SK-N-SH treated with all-trans-retinoic acid at 6 μM for 48 hours (cell line): ENCODE data around the gene ZFAND3.

Experiments
- BACH2 ChIP-seq: fragments of 250-450 bp; sonication (Bioruptor Pico); IDR thresholded peaks from 2 replicates; pipeline ENCODE4 v1.9.0; 2021; ENCODE audit warnings: mild to moderate bottlenecking, borderline replicate concordance
- TCF4 ChIP-seq: fragments of 250-450 bp; sonication (Bioruptor Pico); IDR thresholded peaks from 2 replicates; pipeline ENCODE4 v1.8.0; 2021; ENCODE audit warnings: mild to moderate bottlenecking, moderate library complexity, borderline replicate concordance
- TOX ChIP-seq: fragments of 250-450 bp; sonication (Bioruptor Pico); IDR thresholded peaks from 2 replicates; pipeline ENCODE4 v1.8.0; 2021; ENCODE audit warnings: mild to moderate bottlenecking, moderate library complexity, borderline replicate concordance
- ZC3H10 ChIP-seq: fragments of 250-450 bp; sonication (Bioruptor Pico); IDR thresholded peaks from 2 replicates; pipeline ENCODE4 v1.5.1; 2021; ENCODE audit warnings: mild to moderate bottlenecking, moderate library complexity
- ZNF70 ChIP-seq: fragments of 450-650 bp; formaldehyde crosslinking; IDR thresholded peaks from 2 replicates; pipeline ENCODE4 v1.5.0; 2020; ENCODE audit warnings: mild to moderate bottlenecking, moderate library complexity
- TF ChIP-seq, protein P1 (sequence below): fragments of 250-450 bp; sonication (Bioruptor Pico); IDR thresholded peaks from 2 replicates; pipeline ENCODE4 v1.5.0; 2020; ENCODE audit warnings: mild to moderate bottlenecking, moderate library complexity
- TF ChIP-seq, protein P2 (sequence below): fragments of 250-450 bp; sonication (Bioruptor Pico); IDR thresholded peaks from 2 replicates; pipeline ENCODE4 v1.8.0; 2021; ENCODE audit warnings: low read depth, mild to moderate bottlenecking, moderate library complexity, borderline replicate concordance
- TF ChIP-seq, protein P3 (sequence below): fragments of 250-450 bp; sonication (Bioruptor Pico); IDR thresholded peaks from 2 replicates; pipeline ENCODE4 v1.8.0; 2020; ENCODE audit warnings: mild to moderate bottlenecking, moderate library complexity, borderline replicate concordance

DNA sequence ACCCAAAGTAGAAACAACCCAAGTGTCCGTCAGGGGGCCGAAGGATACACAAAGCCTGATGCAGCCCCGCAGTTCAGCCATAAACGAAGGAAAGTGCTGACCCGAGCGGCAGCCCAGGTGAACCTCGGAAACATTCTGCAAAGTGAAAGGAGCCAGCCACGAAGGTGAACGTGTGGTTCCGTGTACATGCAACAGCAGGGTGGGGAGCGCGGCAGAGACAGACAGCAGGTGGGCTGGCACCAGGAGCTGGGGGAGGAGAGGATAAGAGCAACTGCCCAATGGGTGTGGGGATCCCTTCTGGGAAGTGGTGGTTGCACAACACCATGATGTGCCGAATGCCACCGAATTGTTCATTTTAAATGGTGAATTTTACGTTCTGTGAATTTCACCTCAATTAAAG, 341.8 kb downstream of the ZFAND3 start:
- no peak for TF ChIP-seq ZNF70 (CRISPR knock-in tag)
- TF ChIP-seq BACH2 (CRISPR knock-in tag), result no peak
- TF ChIP-seq ZC3H10 (CRISPR knock-in tag), result no peak
- no peak for TF ChIP-seq TCF4 (CRISPR knock-in tag)
- TF ChIP-seq, protein P1, sequence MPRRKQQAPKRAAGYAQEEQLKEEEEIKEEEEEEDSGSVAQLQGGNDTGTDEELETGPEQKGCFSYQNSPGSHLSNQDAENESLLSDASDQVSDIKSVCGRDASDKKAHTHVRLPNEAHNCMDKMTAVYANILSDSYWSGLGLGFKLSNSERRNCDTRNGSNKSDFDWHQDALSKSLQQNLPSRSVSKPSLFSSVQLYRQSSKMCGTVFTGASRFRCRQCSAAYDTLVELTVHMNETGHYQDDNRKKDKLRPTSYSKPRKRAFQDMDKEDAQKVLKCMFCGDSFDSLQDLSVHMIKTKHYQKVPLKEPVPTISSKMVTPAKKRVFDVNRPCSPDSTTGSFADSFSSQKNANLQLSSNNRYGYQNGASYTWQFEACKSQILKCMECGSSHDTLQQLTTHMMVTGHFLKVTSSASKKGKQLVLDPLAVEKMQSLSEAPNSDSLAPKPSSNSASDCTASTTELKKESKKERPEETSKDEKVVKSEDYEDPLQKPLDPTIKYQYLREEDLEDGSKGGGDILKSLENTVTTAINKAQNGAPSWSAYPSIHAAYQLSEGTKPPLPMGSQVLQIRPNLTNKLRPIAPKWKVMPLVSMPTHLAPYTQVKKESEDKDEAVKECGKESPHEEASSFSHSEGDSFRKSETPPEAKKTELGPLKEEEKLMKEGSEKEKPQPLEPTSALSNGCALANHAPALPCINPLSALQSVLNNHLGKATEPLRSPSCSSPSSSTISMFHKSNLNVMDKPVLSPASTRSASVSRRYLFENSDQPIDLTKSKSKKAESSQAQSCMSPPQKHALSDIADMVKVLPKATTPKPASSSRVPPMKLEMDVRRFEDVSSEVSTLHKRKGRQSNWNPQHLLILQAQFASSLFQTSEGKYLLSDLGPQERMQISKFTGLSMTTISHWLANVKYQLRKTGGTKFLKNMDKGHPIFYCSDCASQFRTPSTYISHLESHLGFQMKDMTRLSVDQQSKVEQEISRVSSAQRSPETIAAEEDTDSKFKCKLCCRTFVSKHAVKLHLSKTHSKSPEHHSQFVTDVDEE (CRISPR knock-in tag), result no peak
- no peak for TF ChIP-seq TOX (CRISPR knock-in tag)
- TF ChIP-seq, protein P2, sequence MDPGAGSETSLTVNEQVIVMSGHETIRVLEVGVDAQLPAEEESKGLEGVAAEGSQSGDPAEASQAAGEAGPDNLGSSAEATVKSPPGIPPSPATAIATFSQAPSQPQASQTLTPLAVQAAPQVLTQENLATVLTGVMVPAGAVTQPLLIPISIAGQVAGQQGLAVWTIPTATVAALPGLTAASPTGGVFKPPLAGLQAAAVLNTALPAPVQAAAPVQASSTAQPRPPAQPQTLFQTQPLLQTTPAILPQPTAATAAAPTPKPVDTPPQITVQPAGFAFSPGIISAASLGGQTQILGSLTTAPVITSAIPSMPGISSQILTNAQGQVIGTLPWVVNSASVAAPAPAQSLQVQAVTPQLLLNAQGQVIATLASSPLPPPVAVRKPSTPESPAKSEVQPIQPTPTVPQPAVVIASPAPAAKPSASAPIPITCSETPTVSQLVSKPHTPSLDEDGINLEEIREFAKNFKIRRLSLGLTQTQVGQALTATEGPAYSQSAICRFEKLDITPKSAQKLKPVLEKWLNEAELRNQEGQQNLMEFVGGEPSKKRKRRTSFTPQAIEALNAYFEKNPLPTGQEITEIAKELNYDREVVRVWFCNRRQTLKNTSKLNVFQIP, result no peak
- TF ChIP-seq, protein P3, sequence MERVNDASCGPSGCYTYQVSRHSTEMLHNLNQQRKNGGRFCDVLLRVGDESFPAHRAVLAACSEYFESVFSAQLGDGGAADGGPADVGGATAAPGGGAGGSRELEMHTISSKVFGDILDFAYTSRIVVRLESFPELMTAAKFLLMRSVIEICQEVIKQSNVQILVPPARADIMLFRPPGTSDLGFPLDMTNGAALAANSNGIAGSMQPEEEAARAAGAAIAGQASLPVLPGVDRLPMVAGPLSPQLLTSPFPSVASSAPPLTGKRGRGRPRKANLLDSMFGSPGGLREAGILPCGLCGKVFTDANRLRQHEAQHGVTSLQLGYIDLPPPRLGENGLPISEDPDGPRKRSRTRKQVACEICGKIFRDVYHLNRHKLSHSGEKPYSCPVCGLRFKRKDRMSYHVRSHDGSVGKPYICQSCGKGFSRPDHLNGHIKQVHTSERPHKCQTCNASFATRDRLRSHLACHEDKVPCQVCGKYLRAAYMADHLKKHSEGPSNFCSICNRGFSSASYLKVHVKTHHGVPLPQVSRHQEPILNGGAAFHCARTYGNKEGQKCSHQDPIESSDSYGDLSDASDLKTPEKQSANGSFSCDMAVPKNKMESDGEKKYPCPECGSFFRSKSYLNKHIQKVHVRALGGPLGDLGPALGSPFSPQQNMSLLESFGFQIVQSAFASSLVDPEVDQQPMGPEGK (CRISPR knock-in tag), result no peak
